GM19372 (cell line): Measurements from ENCODE around the gene BIRC7.

Experiments used
- ATAC-seq: cut with Tn5 transposase; IDR thresholded peaks from one replicate; pipeline ENCODE4 v1.9.1; 2021; ENCODE audit warnings: mild to moderate bottlenecking, low read depth, moderate library complexity; ENCODE audit not compliant: unreplicated experiment

BIRC7 gene

DNA sequence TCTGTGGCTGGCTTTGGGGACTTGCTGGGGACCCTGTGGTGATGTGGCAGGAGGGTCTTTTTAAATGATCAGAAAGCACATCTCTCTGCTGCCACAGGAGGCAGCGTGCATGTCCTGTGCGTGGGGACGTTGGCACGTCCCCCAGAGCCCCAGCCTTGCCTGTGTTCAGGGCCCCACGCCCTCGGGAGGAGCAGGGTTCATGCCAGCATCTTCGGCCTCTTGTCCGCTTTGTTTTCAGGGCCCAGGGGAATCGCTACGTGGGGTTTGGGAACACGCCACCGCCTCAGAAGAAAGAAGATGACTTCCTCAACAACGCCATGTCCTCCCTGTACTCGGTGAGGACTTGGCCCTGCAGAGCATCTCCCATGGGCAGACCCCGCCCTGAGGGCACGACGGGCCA lies 43.0 kb downstream of the BIRC7 start:
- no peak for ATAC-seq

DNA sequence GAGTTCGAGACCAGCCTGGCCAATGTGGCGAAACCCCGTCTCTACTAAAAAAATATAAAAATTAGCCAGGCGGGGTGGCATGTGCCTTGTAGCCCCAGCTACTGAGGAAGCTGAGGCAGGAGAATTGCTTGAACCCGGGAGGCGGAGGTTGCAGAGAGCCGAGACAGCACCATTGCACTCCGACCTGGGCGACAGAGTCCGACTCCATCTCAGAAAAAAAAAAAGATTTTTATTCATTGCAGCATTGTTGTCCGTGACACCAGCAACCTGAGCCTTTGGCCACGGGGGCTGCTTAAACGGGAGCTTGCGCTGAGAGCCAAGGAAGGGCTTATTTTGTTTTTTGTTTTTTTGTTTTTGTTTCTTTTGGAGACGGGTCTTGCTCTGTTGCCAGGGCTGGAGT lies 44.2 kb downstream of the BIRC7 start:
- no peak for ATAC-seq

DNA sequence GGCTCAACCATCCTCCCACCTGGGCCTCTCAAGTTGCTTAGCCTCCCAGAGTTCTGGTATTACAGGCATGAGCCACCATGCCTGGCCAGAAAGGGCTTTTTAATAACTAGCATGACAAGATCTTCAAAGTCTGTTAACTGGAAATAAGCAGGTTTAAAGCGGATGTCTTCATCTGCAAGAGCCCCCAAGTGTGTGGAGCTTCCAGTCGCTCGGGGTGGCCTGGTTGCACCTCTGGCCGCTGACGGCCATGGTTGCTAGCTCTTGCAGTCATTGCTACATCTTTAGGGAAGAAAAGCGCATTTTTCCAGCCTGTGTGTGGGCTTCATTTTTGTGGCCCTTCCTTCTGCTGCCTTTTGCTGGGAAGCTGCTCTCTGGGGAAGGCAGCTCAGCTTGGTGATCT lies 44.7 kb downstream of the BIRC7 start:
- ATAC-seq, result no peak

DNA sequence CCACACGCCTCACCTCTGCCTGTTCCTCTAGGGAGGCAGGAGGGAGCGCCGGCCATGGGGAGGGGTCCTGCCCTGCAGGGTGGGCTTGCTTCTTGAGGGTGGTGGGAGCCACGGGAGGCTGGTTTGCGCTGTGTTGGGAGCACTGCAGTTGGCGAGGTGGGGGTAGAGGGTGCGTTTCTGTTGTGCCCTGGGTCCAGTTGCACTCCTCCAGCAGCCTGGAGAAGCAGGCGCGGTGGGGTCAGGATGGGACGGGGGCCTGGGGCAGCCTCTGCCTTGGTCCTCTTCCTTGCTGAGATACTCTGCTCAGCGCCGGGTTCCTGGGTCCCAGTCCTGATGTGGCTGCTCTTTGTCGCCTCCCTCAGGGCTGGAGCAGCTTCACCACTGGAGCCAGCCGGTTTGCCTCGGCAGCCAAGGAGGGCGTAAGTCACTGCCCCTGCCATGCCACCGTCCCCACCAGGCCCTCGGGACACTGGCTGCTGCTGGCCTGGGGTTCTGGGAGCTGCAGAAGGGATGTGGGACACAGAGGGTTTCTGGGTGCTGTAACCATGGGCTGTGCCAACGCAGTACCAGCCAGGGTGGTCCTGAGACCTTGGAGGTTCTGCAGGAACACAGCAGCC lies 45.3 kb downstream of the BIRC7 start:
- ATAC-seq, result no peak

DNA sequence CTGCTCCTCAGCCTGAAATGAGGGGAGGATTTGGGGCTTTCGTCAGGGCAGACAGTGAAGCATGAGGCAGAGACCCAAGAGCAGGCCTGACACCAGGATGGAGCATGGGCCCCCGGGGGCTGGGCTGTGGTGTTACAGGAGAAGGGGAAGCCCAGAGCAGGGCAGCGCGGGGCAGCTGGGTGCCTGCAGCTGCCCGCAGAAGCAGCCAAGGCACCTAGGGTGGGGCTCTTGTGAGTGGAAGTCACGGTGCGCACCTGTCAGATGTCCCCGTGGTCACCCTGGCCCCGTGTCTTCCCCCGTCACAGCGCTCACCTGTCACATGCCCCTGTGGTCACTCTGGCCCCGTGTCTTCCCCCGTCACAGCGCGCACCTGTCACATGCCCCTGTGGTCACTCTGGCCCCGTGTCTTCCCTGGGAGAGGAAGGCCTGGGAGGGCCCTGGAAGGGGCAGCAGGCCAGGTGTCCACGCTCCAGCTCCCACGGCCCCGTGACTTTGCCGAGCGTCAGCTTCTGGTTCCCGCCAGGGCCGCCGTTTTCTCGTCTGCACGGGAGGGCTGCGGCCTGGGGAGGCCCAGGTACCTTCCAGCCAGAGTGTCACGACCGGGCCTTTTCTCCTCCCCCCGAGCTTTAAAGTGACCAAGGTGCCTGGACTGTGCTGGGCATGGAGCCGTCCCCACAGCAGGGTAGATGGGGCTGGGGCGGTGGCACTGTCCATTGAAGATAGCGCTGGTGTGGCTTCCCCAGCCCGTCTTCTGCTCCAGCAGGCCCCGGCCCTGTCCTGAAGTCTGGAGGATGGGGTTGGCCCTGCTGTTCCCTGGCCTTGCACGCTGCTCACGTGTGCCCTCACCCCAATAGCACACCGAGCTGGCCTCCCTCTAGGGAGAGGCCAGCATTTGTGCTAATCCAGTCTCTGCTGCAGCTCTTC lies 46.3 kb downstream of the BIRC7 start:
- no peak for ATAC-seq

DNA sequence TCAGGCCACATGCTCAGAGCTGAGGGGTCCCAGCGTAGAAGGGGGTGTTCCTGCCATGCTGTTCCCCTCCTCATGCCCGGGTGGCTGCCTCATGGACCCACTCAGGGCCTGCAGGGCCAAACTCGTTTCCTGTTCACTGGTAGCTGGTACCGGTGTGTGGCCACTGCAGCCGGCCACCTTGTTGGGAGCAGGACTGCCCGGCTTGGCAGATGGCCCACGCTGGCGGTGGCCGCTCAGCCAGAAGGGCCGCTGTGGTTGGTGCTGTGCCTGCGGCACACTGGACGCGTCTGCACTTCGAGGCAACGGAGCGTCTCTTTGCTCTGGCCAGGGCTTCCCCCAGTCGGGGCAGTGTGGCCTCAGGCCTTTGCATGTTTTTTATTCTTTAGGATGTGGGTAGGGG lies 47.2 kb downstream of the BIRC7 start:
- ATAC-seq, result no peak

DNA sequence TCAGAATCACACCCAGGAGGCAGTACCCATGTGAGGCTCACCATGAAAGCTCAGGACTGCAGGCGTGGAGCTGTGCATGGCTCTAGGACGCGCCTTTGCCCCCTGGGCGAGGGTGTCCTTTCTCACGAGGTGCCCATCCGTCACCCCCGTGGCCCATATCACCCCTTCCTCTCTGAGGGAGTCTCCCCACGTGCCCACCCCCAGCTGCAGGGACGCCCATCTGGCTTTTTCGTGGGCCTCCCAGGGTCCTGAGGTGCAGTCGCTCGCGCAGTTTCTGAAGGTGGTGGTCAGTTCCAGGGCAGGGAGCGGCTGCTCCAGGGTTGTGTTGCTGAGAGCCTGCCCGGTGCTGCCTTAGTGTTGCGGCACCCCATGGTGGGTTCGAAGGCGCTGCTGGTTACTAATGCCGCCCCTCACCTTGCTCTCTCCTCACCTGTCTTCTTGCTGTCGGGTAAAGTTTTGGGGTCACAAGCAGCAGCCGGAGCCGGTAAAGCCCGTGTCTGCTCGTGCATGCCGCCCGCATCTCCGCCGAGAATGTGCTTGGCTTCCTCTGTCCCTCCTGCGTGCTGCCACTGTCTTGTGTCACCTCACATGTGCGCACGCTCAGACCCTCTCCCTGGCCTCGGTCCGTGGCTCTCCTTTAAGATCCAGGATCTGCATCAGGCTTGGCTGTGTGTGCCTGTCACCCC lies 47.8 kb downstream of the BIRC7 start:
- no peak for ATAC-seq

DNA sequence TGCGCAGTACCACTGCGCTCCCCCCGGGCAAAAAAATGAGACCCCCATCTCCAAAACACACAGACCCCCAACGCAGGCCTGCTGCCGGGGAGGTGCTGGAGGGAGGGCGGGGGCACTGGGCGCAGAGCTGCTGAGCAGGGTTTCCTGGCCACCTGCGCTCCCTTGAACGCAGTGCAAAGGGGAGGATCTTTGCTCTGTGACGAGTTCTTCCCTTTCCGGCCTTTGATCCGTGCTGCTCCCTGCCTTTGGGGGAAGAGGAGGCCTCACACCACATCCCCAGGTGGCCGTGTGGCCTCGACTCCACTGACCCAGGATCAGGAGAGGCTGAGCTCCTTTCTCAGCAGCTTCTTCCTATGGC lies 48.4 kb downstream of the BIRC7 start:
- no peak for ATAC-seq

DNA sequence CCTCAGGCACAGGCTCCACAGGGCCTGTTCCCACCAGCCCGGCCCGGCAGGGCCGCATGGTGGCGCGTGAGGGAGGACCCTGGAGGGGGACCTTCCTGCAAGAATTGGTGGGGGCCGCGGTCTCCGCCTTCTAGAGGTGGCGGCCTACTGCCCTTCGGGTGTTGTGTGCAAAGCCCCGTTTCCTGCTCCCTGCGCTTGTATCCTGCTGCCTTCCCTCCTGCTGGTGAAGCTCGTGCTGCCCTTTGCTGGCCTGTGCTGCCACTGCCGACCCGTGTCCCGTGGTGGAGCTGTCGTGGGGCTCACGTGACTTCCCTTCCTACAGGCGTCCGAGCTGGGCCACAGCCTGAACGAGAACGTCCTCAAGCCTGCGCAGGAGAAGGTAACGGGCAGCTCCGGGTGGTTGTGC lies 48.8 kb downstream of the BIRC7 start:
- ATAC-seq, result no peak

DNA sequence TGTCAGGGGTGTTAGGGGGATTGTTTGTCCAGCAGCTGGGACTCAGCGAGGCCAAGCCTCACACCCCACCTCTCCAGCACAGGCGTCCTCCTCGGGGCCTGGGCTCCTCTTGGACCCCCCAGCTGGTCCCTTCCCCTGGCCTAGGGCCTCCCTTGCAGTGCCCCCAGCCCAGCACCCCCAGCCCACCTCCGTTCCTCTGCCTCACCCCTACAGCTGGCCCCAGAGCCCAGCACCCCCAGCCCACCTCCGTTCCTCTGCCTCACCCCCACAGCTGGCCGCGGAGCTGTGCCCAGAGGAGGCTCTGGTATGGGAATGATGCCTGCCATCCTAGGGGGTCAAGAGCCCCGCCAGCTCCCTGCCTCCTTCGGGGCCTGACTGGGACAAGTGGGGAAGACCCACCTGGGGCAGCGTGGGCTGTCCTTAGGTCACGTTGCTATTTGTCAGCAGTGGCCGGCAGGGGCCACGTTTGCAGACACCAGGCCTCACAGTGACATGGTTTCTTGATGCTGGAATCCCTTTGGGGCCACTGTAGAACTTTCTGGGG lies 49.3 kb downstream of the BIRC7 start:
- ATAC-seq, result no peak

DNA sequence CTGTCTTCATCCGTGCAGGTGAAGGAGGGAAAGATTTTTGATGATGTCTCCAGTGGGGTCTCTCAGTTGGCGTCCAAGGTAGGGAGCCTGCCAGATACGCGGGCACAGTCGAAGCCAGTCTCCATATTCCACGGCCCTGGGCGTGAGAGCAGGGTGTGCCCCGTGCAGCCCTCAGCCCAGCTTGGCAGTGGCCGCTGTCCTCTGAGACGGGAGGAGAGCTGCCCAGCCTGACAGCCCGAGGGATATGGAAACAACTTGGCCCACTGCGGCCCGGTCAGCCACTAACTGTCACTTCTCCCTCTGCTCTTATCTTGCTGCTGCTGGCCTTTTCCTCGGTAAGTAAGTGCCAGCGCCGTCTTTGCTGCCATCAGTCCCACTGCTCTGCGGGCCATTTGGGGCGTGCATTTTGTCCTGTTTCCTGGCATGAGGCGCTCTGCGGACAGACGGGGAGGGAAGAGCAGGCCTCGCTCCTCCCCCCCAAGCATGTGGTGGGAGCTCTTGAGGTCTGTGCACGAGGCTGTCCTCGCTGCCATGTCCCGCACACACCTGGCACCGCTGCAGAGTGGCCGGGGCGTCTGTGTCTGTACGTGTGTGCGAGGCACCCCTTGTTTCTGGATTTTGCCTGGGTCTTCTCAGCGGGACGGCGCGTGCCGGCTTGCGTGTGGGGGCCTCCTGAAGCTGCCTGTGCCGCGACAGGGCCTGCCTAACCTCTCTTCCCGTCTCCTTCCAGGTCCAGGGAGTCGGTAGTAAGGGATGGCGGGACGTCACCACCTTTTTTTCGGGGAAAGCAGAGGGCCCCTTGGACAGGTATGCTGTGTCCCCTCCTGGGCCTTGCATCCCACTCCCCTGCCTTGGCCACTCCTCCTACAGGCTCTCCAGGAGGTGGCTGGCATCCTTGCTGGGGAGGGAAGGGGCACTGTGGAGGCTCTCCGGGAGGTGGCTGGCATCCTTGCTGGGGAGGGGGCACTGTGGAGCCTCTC lies 50.2 kb downstream of the BIRC7 start:
- no peak for ATAC-seq

DNA sequence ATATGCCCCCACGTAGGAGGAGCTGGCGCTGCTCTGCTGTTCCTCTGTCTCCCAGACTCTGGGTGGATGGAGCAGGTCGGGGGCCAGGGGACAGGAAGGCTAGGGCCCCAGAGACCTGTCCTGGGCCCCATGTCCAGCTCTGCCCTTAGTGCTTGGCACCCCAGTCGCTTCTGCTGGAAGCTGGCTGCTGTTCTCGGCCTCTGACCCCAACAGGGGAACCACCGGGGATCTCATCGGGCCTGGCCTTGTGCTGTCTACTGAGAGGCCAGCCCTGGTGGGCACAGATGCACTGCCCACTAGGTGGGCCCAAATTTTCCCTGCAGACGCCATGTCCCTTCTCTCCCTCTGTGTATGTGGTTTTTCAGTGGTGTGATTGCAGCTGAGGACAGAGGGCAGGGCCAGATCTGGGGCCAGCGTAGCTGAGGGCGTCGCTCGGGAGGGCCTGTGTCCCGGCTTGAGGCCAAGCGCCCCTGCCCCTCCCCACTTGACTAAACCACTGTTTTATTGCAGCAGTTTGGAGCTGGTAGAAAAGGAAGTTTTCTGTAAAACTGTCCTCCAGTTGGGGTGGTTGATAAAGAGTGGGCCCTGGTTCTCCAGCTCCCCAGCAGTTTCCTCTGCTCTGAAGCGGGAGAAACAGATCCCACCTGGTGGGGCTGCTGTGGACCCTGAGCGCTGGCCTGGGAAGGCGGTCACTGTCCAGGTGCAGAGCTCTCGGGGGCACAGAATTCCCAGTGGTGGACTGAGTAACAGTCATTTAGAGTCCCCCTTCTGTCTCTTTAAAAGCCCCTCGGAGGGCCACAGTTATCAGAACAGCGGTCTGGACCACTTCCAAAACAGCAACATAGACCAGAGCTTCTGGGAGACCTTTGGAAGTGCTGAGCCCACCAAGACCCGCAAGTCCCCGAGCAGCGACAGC lies 51.3 kb downstream of the BIRC7 start:
- ATAC-seq, result no peak

DNA sequence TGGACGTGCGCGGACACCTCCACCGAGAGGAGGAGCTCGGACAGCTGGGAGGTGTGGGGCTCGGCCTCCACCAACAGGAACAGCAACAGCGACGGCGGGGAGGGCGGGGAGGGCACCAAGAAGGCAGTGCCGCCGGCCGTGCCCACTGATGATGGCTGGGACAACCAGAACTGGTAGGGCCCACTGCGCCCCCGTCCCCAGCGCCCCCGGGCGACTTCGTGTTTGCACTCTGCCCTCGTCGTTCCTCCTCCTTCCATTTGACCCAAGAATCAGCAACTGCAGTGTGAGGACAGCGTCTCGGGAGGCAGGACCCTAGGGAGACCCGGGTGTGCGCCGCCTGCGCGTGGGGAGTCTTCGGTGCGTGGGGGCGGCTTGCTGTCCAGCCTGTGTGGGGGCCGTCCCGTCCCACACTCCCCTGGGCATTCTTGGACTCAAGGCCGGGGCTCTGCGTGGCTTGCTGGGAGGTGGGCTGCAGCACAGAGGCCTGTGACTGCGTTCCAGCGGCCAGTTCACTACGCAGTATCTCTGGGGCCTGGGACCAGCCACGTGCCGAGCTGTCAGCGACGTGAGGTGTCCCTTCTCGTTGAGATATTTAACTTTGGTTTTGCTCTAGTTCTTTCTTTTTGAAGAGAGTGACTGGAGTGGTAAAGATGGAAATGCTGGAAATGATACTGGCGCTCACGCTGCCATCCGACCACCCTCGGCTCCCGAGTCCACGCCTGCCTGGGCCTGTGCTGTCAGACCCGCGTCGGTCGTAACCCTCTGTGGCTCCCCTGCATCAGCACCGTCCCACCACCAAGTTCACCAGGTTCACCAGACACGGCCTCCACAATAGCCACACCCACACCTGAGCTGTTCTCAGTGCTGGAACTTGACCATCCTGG lies 52.2 kb downstream of the BIRC7 start:
- ATAC-seq, result no peak

DNA sequence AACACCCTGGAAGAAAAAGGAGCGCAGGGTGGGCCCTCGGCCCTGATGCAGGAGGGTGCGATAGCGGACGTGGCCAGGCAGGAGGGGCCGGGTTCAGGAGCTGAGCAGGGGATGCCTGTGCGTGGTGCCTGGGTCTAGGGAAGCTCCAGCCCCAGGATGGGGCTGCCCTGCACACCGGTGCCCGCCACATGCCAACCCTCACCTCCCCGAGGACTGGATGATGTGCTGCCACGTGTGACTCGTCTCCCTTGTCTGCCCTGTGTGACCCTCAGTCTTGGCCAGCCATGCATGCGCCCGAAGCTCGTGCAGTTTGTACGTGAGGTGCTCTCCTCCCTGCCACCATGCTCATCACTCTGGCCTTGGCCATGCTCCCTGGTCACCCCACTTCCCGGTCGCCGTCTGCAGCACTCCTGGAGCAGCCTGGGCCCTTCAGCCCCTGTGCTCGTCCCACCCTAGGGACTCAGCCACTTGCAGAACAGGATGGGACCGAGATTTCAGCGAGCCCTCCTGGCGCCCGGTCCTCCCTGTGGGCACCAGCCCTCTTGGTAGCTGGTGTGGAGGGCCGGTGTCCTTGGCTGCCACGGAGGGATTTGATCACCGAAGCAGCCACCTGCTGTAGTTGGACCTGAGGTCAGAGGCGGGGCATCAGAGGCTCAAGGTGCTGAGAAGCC lies 53.0 kb downstream of the BIRC7 start:
- ATAC-seq, result no peak

DNA sequence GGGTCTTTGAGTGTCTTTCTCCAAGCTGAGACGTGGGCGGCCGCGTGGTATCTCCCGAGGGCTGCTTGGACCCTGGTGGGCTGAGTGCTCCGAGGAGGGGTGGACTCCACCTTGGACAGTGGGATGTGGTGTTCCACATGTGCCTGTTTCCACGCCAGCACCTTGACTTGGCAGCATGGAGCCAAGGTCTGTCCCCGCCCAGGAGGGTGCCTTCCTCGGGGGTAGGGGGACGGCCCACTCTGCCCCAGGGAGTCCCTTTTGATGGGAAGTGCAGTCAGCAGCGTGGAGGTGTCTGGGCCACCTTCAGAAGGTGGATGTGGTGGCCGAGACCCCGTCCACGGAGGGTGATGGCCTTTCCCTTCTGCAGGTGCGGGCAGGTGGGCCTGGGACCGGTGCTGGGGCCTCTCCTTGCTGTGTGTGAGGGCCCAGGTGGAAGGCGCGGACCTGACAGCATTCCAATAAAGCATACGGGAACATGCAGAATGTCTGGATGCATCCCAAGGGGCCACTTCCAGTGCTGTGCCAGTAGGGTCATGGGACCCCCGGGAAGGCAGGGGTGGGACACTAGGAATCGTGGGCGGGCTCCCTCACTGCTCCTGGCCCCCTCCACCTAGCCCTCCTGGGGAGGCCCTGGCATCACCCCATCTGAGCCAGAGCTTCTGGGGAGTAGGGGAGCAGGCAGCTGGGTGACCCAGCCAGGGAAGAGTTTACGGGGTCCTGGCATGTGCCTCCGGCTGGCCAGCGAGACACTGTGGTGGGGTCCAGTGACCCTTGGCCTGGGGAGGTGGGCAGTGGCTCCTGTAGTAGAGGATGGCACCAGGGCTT lies 53.8 kb downstream of the BIRC7 start:
- ATAC-seq, result no peak
